ENCODE results near the gene ACTRT2.

The ACTRT2 gene

DNA sequence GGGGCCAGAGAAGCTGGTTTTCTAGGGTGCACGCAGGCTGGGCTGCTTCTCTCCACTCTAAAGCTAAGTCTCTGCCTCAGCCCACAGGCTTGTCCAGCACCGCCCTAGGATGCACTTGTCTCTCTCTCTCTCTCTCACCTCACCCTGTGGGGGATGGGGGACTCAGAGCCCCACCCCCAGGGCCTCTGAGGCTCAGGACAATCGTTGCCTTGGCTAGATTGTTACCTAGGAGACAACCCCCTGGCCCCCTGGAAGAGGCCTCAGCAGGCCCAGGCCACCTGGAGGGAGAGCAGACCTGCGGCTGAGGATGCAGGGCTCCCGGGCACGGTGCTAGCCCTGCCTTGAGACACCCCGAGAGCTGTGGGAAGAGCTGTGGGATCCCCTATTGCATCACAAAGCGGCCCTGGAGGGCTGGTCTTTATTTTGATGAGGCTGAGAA is at the start of gene ACTRT2:
ACTRT2 (plus strand) TSS at position 235 of the 439 bp plus-strand sequence. CDS start 220 bp downstream, outside the sequence.
- no peak for DNase-seq (ENCODE audit: low read depth)

DNA sequence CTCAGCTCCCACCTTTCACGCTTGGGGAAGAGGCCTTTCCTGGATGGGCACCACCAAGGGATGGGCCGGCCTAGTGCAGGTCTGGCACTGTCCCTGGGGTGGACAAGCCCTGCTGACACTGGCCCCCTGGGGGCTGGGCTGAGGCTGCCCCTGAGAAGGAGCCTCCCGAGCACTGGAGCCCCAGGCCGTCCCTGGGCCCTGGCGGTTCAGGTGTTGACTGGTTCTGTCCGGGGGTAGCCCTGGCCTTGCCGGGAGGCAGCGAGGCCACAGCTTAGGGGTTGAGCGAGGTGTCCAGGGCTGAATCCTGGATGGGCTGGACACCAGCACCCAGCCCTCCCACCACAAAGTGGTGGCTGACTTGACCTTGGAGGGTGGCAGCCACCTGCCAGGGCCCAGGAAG is 49.7 kb upstream of the ACTRT2 start:
- no peak for DNase-seq (ENCODE audit: low read depth)

DNA sequence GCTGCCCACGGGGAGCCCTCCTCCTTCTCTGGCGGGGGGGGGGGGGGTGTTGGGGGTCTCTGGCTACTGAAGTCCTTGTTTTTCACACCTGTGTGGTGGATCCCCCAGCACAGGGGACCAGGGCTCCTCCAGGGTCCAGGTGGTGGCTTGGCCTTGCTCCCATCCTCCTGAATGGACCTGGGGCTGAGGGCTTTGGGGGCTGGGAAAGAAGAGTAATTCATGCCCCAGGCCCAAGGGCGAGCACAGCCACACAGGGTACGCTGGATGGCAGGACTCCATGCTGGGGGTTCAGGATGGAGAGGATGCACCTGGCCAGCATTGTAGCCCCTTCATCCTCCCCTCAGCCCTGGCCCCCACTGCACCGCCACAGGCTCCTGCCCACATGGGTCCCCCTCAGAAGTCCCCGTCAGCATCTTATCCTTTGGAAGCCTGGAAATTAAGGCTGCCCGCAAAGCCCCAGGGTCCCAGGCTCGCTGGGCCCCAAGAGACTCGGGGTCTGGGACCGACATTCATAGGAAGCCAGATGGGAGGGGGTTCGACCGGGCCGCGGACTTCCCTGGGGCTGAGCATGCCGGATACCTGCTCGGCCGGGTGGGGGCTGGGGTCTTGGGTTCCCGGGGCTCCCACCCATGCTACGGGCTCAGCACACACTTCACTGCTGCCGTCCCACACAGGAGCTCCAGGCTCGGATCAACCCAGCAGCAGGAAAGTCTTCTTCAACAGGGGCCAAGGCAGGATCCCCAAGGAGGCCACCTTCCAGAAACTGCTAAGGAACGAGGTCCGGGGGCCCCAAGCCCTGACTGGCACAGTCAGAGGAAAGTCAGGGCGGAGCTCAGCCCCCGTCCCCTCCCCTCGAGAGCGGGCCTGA is 49.0 kb upstream of the ACTRT2 start:
- no peak for DNase-seq (ENCODE audit: low read depth)

DNA sequence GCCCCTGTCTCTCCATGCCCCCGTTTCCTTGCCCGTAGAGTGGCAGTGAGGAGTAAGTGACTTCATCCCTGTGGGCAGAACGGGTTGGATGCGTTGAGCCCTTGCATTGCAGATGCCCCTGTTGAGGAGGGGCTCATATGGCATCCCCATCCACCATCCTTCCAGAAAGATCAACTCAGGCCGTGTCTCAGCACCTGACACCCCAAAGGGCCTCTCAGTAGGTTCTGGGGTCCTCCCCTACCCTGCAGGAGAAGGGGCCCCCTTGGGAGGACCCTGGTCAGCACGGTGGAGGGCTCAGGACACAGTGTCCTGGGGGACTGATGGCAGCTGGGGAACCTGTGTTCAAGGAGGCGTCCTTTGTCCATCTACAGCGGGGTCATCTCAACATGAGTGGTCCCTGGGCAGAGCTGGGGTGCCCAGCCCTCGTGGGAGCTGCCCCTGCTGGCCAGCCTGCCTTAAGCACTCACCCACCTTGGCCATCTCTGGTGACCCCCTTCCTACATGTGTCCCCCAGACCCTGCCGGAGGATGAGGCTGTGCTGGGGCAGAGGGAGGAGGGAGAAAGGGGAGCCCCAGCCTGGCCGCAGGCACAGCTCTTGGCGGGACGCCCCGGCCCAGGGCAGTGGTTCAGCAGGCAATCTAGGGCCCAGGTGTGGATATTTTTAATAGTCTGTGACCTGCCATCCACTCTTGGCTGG is 48.2 kb upstream of the ACTRT2 start:
- DNase-seq (ENCODE audit: low read depth): no peak

DNA sequence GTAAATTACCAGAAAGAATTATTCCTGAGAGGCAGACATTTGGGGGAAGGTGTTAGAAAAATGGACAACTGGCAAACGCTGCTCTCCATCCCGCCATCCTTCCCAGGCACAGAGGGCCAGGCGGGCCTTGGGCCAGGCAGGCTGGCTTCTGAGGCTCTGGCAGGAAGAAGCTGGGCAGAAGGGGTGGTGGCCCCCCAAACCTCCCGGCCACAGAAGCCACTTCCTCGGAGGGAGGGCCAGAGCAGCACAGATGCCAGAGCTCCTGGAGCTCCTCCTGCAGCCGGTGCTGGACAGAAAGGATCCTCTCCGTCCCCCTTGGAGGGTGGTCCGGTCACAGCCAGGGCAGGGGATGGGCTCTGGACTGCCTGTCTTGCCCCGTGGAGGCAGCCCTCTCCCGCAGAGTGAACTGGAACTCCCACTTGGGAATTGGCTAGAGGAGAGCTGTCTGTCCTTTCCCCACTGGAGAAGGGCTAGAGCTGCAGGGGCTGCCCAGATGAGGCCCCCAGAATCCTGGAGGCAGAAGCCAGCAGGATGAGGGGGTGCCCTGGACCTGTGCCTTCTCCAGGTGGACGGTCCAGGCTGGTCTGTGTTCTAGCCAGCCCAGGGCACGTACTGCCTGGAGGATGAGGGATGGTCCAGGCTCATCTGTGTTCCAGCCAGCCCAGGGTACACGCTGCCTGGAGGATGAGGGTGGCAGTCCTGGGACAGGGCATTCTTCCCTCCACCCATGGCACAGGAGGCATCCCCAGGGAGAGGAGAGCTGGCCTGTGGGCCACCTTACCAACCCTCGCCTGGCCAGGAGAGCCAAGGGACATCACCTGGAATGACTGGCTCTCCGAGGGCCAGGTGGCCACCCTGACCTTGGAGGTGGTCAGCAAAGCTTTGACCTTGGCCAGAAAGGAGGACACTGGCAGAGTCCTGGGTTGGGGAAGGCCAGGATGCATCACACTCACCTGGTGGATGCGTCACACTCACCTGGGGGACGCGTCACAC is 47.4 kb upstream of the ACTRT2 start:
- DNase-seq (ENCODE audit: low read depth): no peak

DNA sequence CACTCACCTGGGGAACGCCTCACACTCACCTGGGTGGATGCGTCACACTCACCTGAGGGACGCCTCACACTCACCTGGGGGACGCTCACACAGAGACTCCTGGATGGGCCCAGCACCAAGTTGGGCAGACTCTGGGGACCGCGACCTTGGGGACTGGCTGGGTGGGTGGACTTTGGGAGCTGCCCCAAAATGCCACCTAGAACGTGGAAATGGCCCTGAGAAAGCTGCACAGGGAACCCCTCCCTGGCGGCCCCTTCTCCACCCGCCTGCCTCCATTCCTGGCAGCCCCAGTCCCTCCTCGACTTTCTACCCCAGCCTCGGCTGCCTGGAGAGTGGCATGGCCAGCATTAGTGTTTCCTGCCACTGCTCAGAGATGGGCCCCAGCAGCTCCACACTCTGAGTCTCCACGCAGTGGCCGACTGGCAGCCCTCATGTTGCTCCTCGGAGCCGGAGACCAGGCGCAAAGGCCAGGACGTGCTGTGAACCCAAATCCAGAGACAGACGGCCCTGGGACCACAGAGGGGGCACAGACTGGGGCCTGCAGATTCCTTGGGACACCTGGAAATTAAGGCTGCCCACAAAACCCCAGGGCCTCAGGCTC is 46.5 kb upstream of the ACTRT2 start:
- DNase-seq (ENCODE audit: low read depth): no peak

DNA sequence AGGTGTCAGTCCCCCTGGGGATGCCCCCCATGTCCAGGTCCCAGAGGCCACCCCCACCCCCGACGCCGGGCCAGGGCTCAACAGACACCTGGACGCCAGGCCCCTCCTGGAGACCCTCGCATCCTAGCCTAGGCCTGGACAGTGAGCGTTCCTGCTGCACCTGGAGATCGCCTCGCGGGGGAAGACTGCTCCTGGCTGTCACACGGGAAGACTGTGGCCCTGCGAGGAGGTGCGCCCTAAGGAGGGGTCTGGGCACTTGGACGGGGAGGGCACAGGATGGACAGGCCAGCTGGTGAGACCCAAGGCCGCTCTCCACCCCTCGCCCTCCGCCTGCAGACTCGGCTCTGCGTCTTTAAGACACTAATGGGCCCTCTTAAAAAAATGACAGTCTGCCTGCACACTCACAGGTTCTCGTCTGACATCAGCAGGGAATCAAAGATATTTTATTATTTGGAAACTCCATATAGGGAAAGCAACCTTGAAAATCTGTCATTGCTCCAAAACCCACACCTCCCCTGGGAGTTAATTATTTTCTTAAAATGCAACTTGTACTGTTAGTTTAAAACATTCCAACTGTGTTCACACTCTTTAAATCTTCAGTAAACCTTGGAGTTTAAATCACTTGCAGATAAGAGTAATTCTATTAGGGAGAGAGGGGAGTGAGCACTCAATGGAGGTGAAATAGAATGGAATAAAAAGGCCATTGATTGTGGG is 45.6 kb upstream of the ACTRT2 start:
- DNase-seq (ENCODE audit: low read depth): no peak

DNA sequence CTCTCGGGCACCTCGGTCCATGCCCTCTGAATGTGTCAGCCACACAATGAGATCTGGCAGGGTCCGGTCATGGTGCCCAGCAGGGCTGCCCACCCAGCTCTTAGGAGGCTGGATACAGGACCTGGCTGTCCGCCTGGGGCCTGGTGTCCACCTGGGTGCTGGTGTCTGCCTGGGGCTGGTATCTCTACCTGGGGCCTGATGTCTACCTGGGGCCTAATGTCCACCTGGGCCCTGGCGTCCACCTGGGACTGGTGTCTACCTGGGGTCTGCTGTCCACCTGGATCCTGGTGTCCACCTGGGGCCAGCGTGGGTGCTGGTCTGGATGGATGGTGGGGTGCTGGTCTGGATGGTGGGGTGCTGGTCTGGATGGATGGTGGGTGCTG is 45.1 kb upstream of the ACTRT2 start:
- DNase-seq (ENCODE audit: low read depth): no peak

DNA sequence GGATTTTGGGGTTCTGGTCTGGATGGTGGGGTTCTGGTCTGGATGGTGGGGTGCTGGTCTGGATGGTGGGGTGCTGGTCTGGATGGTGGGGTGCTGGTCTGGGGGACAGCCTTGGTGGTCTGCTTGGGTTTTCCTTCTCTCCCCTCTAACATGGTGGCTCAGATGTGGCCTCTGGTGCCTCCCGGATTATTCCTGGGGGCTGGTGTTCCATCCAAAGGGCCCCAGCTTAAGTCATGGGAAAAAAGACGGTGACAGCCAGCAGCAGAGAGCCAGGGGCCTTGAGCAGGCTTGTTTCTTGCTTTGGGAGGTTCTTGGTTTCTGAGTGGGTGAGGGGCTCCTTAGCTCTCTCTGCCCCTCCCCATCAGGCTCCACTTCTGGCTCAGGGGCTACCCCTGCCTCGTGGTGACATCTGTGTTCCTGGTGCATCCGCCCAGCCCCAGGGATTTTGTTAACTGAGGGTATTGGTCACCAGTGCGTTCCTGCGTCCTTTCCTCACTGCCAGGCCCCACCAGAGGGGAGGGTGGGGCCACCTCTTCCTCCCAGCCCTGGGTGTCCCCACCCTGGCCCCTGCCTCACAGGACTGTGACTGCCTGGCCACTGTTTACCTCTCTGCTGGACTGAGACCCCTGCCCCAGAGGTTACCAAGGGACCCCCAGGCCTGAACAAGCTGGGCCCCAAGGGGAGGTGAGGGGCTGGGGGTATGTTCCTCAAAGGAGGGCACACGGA is 43.2 kb upstream of the ACTRT2 start:
- no peak for DNase-seq (ENCODE audit: low read depth)

DNA sequence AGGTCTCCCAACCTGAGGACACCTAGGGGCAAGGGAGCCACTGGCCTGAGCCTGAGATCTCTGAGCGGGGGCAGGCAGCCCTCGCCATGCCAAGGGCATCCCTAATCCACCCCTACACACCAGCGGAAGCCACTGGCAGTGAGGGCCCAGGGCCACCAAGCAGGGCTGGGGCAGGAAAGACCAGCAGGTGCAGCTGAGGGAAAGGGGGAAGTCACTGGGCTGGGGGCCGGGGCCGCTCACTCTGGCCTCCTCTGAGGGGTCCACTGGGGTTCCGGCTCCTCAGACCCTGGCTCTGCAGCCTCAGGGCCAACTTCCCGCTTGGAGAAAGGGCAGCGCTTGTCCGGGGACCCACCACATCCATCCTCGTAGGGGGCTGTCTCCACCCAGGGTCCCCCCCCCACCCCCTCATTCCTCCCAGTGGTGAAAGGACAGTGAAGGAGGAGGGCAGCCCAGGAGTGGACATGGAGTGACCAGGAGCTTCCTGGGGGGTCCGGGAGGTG is 42.5 kb upstream of the ACTRT2 start:
- no peak for DNase-seq (ENCODE audit: low read depth)

DNA sequence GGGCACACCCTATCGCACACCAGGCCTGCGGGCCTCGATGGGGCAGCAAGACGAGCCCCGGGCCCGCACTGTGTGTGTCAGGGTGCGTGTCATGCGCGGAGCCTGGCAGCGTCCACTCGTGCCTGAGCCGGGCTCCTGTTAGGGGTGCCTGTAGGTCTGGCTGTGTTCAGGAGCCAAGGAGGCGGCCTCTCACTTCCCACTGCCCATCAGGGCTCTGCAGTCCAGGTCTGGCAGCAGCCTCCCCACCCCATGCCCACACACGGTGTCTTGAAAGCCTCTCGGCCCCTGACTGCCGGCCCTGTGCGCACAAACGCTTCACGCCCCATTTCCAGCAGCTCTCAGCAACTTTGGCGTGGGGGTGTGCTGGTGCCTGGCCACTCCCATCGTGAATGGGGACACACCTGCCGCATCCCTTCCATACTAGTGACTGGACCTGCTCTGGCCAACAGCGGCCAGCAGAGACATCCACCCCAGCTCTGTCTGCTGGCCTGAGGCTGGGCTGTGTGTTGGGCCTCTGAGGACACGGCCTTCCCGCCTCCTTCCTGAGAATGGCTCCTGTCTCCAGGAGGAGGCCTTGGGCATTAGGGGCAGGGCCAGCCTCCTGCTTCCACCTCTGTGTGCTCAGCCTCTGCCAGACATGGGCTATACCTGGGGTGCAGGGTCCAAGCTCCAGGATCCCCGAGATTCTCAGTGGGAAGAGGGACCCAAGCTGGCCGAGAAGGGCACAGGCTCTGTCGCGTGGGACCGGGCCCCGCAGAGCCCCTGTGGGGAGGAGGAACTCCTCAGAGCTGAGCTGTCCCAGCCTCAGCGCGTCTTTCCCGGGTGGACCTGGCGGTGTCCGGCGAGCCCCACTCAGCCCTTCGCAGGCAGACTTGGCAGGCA is 41.8 kb upstream of the ACTRT2 start:
- no peak for DNase-seq (ENCODE audit: low read depth)

DNA sequence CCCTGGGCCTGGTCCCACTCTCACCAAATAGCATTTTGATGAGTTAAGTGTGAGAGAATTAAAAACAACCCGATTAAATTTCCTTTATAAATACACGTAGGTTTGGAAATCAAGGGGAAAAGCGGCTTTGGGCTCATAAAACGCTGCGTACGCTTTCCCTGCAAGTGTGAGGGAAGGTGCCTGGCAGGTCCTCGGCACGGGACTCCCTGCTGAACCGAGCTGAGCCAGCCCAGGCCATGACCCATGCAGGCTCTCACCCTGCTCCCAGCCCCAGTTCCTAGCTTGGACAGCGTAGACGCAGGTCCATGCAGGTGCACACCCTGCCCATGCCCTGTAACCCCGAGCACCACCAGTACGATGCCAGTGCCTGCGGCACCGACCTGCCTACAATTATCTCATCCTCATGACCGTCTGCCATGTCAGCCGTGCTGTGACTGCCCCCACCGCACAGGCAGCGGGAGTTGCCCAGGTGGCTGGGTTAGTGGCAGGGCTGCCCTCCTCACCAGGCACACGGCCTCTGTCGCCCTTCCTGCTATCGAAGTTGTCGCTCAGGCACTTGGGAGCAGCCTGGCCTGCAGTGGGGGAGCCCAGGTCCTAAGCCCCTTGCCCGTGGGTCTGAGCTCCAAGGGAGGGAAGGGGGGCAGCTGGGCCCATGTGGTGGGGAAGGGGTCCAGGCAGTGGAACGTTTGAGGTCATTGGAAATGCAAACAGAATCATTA is 41.0 kb upstream of the ACTRT2 start:
- no peak for DNase-seq (ENCODE audit: low read depth)

DNA sequence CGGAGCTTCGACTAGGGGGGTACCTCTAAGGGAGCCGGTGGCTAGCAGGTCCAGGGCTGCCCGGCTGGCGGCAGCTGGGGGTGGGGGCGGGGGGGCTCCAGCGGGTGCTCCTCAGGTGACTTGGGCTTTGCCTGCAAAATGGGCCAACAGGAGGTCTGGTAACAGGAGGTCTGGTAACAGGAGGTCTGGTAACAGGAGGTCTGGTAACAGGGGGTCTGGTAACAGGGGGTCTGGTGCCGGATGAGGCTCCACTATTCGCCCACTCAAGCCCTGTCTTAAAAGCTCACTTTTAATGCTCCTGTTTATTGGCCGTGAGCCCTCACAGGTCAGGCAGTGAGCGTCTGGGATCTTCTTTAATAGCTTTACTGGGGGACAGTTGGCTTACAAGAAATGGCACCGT is 40.4 kb upstream of the ACTRT2 start:
- no peak for DNase-seq (ENCODE audit: low read depth)

DNA sequence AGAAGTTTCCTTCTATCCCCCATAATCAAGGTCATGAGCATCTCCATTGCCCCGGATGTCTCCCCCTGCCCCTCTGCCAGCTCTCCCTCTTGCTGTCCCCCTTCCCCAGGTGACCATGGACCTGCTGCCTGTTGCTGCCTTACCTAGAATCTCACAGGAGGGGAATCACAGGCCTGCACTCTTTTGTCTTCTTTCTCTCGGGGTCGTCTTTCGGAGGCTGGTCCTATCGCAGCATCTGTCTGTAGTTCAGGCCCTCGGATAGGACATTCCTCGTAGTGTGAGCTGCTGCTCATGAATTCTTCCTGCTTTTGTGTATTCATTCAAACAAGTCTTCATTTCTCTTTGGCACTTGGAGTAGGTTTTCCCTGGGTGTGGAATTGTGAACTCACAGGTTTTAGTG is 39.9 kb upstream of the ACTRT2 start:
- DNase-seq (ENCODE audit: low read depth): no peak

DNA sequence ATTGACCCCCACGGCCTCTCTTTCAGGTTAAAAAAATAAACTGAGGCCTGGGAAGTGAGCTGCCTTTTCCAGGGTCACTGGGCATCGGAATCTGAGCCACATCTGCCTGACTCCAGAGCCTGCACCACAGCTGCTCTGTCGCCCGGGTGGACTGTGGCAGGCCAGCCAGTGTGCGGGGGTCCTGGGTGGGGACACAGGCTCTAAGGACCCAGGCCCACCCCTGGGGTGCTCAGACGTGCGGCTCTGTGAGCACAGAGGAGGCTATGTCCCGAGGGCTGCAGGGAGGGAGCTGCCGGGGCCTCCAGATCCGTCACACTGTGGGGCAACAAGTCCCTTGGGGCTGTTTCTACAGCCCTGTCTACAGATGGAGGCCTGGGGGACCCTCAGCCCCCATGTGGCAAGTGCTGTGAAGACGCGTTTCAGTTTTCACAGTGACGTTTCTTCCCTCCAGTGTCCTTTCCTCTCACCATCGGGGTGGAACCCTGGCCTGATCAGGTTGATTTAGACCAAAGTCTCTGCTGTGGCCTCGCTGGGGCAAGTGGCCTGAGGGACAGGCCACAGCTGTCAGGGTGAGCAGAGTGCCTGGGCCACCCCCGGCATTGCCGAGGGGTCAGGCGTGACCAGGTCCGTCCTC is 39.2 kb upstream of the ACTRT2 start:
- DNase-seq (ENCODE audit: low read depth): no peak

DNA sequence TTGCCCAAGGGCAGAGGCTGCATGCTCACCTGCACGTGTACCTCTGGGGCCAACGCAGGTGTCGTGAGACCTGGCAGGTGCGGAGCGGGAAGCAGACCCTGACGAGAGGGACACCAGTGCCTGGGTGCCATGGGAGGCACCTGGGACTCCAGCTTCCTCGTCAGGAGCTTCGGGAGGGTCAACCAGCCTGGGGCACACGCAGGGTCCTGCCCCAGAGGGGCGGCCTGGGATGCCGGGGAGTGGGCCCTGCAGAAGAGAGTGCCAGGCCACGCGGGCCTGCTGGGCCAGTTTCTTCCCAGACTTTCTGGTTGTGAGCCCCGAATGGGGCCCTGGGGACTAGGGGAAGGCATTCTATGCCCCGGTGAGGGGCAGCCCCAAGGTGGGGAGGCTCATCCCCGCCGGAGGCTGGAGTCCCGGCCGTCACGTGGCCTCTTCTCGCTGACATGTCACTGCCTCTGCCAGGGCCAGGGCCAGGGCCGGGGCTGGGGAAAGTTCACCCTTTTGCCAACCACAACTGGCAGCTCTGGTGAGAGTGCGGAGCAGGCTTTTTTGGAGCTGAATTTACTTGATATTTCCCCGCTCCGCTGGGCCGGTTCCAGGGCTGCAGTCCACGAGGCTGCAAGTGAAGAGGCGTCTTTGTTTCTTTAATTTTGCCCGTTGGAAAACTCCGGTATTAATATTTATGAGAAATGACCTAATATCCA is 38.5 kb upstream of the ACTRT2 start:
- no peak for DNase-seq (ENCODE audit: low read depth)

DNA sequence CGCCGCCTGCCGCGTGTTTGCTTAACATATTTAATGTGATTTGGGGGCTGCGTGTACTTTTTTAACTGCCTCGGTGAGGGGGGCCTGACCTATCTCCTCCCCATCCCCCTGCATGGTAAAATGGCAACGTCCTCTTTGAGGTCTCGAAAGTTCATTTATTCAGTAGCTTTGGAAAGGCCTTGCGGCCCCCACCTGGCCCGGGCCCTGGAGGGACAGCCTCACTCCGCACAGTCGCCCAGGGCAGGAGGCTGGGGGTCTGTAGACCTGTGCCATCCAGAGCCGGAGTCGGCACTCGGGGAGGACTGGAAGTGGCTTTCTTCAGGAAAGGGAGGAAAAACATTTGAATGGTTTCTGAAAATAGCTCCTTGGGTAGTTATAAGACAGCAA is 38.0 kb upstream of the ACTRT2 start:
- no peak for DNase-seq (ENCODE audit: low read depth)
